Thoracic aorta (tissue), 2 donors: ENCODE results near the gene NLRP8. TPM values are rescaled to one million over a fixed set of nuclear protein-coding genes. Genes with fewer than 3 reads are reported as not detected.

Experiments used
- ATAC-seq: fragments of 150-250 bp; one replicate; pipeline ENCODE4 v1.8.0; 2017; ENCODE audit warnings: low read depth; ENCODE audit not compliant: insufficient number of reproducible peaks, low FRiP score
- DNase-seq: peaks from one replicate; pipeline ENCODE4 v3.0.0-alpha.2; 2020; ENCODE audit warnings: low spot score
- H3K27ac ChIP-seq, 2 donors: fragments of 200-600 bp; sonication (generic); 1 replicate in 1 of 2; 2 replicates in 1 of 2; pipeline ENCODE4 v1.5.1; 2016; ENCODE audit warnings: mild to moderate bottlenecking in 2 of 2, moderate library complexity in 2 of 2
- H3K27me3 ChIP-seq: fragments of 200-600 bp; sonication (generic); replicated peaks from 2 replicates; pipeline ENCODE4 v1.6.0; 2016; ENCODE audit warnings: mild to moderate bottlenecking; ENCODE audit not compliant: insufficient read depth
- H3K36me3 ChIP-seq: fragments of 200-600 bp; sonication (generic); one replicate; pipeline ENCODE4 v1.5.1; 2016
- H3K4me1 ChIP-seq, 2 donors: fragments of 200-600 bp; sonication (generic); 1 replicate in 1 of 2; 2 replicates in 1 of 2; pipeline versions ENCODE4 v1.5.1 to v1.6.0; 2016; ENCODE audit warnings: low read depth in 2 of 2, mild to moderate bottlenecking in 1 of 2; ENCODE audit not compliant: control insufficient read depth in 1 of 2
- H3K4me3 ChIP-seq: fragments of 200-600 bp; sonication (generic); 2 replicates; pipeline ENCODE4 v1.5.1; 2016; ENCODE audit warnings: mild to moderate bottlenecking
- H3K9me3 ChIP-seq: fragments of 200-600 bp; sonication (generic); 2 replicates; pipeline ENCODE4 v1.5.1; 2016
- CTCF ChIP-seq: fragments of 200-600 bp; sonication (generic); IDR thresholded peaks from one replicate; pipeline ENCODE4 v1.5.1; 2019; ENCODE audit warnings: antibody characterized with exemption
- total RNA-seq, 2 donors: library from RNA; depleted of rRNA; stranded (reverse); fragments of >200 nt; gene quantifications; one replicate each; pipeline versions ENCODE4 v1.1.0 to v1.2.3, GENCODE V29; 2016

The NLRP8 gene
- total RNA-seq, 2 donors from 2014 or later, result not detected

- DNase-seq (no peak), ATAC-seq (no peak)
- TF ChIP-seq CTCF, result no peak
- Histone ChIP-seq H3K4me3 (no peak overlapping the region), H3K4me1 (no peaks in the 10 kb centered on the region), H3K9me3 (no peaks in the 10 kb centered on the region), H3K27ac (no peak overlapping the region), H3K27me3 (no peaks in the 10 kb centered on the region), H3K36me3 (no peaks in the 10 kb centered on the region)
These were observed 26.4 kb downstream of the NLRP8 start for GRCh38 chr19:55973982-55974381.

DNA sequence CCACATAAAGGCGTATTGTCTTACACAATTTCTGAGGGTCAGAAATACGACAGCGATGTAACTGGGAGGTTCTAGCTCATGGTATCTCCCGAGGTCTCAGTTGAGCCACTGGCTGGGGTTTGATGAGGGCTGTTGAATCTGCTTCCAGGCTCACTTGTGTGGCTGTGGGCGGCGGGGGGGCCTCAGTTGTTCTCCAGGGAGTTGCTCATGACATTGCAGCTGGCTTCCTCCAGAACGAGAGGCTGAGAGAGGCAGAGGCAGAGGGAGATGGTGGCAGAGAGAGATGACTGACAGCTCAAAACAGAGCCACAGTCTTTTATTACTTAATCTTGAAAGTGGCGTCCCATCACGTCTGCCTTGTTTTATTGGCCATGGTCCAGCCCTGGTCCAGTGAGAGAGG is 32.8 kb downstream of the NLRP8 start:
- Histone ChIP-seq H3K27me3 (no peaks in the 10 kb centered on the region), H3K27ac (no peak overlapping the region), H3K4me3 (no peak overlapping the region), H3K36me3 (no peaks in the 10 kb centered on the region), H3K4me1 (no peaks in the 10 kb centered on the region), H3K9me3 (no peaks in the 10 kb centered on the region)
- TF ChIP-seq CTCF, result no peak
- DNase-seq, result no peak
- ATAC-seq, result no peak

- Histone ChIP-seq H3K4me1 (no peaks in the 10 kb centered on the region), H3K36me3 (no peaks in the 10 kb centered on the region), H3K27me3 (no peaks in the 10 kb centered on the region), H3K9me3 (no peaks in the 10 kb centered on the region), H3K4me3 (no peak overlapping the region), H3K27ac (no peak overlapping the region)
- no peak for TF ChIP-seq CTCF
- DNase-seq (no peak), ATAC-seq (no peak)
These were observed 37.6 kb downstream of the NLRP8 start for GRCh38 chr19:55985254-55985653.

- H3K4me3 ChIP-seq, result no peak within 1 kb of the TSS
- H3K27ac ChIP-seq, result no peak within 1 kb of the TSS
- no peak for TF ChIP-seq CTCF
- H3K4me1 ChIP-seq, result no peaks in the 10 kb centered on the region
- DNase-seq (no peak), ATAC-seq (no peak)
- H3K36me3 ChIP-seq, result no peaks in the 10 kb centered on the region
- no peaks in the 10 kb centered on the region for H3K9me3 ChIP-seq
- no peaks in the 10 kb centered on the region for H3K27me3 ChIP-seq
These were observed 38.9 kb downstream of the NLRP8 start, which contains the start of gene NLRP5 for GRCh38 chr19:55986487-55986886. TSS of gene NLRP5 (plus strand) at chr19:55986775.

GRCh38 chr19:55990831-55991230 is 43.2 kb downstream of the NLRP8 start:
- Histone ChIP-seq H3K9me3 (no peaks in the 10 kb centered on the region), H3K4me1 (no peaks in the 10 kb centered on the region), H3K4me3 (no peak overlapping the region), H3K27me3 (no peaks in the 10 kb centered on the region), H3K27ac (no peak overlapping the region), H3K36me3 (no peaks in the 10 kb centered on the region)
- ATAC-seq (no peak), DNase-seq (no peak)
- TF ChIP-seq CTCF, result no peak
